Activated CD4-positive, alpha-beta T cell treated with anti-CD3 and anti-CD28 coated beads, Interleukin-2, amount 50 U/mL, for 48 hours (primary cell): ENCODE measurements around the gene FCN2.

ENCODE experiments used
- DNase-seq, 2 experiments: peaks; one replicate each; pipeline ENCODE4 v3.0.0-alpha.2; 2020

FCN2 gene

GRCh38 chr9:134889386-134890154 is 9.0 kb downstream of the FCN2 start:
- DNase-seq = no peak

GRCh38 chr9:134890155-134890495 is 9.5 kb downstream of the FCN2 start:
- DNase-seq = no peak

- DNase-seq = no peak
Measured at GRCh38 chr9:134891053-134891452, 10.4 kb downstream of the FCN2 start.

GRCh38 chr9:134891713-134892112 is 11.1 kb downstream of the FCN2 start:
- no peak for DNase-seq

GRCh38 chr9:134892221-134892620 is 11.6 kb downstream of the FCN2 start:
- no peak for DNase-seq

- no peak for DNase-seq
Measured at GRCh38 chr9:134892820-134893420, 12.3 kb downstream of the FCN2 start.

DNA sequence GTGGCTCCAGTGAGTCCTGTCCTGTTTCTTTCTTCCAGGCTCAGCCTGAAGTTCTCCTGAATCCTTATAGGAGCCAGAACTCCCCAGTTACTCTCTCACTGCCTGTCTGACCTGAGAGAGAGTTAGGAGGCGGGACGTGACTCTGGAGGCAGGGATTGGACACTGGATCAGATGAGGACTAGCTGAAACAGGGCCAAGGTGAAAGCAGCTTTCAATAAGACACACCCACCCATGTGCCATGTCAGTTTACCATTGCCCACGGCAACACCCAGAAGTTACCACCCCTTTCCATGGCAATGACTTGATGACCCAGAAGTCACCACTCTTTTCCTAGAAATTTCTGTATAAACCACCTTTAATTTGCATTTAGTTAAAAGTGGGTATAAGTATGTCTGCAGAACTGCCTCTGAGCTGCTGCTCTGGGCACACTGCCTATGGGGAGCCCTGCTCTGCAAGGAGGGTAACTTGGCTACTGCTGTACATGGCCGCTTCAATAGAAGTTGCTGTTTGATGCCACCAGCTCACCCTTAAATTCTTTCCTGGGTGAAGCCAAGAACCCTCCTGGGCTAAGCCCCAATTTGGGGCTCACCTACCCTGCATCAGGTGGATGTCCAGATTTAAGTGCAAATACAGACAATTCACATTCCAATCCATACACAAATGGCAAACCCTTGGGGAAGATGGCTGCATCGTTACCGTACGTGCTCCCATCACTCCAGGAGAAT is 13.7 kb downstream of the FCN2 start:
- no peak for DNase-seq

DNA sequence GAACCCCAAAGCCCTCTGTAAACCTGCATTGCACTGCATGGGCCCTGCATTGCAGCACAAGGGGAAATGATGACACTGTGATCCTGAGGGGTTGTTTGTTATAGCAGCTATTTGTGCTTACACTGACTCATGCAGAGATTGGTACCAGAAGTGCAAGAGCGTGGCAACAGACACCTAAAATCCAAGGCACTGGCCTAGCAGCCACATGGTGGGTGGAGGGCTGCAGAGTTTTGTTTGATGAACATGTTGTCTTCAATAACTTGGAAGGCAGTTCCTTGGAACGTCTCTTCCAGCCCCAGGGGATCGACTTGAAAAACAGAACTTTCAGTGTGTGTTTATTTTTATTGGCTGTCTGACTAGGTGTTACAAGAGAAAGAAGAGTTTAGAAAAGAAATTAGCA is 14.5 kb downstream of the FCN2 start:
- no peak for DNase-seq

DNA sequence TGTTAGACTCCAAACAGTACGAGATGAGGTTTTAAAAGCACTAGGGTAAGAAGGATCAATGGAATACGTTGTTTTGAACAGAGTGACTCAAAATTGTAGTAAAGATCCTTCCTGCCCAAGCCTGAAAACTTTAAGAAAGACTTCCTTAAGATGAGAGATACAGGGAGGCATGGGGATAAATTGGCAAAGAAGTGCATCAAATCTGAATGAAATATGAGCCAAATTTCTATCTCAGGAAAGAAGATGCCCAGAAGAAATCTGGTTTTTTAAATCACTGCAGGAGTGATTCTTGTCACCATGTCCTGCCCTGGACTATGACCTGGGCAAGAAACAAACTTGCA is 14.9 kb downstream of the FCN2 start:
- no peak for DNase-seq

- DNase-seq = no peak
Measured at GRCh38 chr9:134895908-134896833, 15.6 kb downstream of the FCN2 start.

DNA sequence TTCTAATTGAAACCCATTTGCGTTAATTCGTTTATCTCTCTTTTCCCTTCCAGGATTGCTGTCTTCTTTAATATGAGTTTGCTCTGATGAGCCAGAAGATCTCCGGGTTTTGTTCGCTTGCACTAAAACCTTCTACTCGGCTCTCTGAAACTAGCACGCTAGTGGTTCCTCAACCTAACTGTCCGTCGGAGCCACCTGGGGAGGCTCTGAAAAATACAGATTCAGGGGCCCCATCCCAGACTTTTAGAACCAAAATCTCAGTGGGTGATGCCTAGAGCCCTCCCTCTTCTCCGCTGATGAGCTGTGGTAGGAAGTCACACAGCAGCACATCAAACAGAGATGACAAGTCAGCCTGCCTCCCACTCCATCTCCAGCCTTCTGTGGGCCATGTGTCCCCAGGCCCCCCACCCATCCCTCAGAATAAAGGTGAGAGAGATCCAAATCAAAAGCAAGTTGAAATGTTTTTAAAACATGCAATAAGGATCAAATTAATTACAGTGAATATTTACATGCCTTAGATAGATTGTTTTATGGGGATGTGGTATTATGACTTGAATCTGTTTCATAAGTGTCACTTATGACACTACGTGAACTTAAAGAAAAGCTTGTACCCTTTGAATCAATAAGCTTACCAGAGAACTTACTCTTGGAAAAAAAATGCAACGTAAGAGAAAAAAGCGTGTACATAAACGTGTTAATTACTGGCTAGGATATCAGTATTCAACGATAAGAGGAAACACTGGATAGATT is 16.4 kb downstream of the FCN2 start:
- no peak for DNase-seq

- DNase-seq = no peak
Measured at GRCh38 chr9:134897584-134898170, 17.1 kb downstream of the FCN2 start.

DNA sequence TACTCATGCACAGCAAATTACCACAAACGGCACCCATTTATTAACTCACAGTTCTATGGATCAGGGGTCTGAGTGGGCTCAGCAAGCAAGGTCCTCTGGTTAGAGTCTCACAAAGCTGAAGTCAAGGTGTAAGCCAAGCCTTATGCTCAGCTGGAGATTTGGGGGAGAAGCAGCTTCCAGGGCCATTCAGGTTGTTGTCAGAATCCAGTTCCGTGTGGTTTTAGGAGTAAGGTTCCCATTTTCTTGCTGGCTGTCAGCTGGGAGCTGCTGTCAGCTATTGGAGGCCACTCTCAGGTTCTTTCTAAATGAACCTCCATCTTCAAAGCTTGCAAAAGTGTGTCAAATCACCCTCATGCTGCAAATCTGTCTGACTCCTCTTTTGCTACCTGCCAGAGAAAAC is 17.7 kb downstream of the FCN2 start:
- no peak for DNase-seq

GRCh38 chr9:134899168-134899567 is 18.6 kb downstream of the FCN2 start:
- no peak for DNase-seq

DNA sequence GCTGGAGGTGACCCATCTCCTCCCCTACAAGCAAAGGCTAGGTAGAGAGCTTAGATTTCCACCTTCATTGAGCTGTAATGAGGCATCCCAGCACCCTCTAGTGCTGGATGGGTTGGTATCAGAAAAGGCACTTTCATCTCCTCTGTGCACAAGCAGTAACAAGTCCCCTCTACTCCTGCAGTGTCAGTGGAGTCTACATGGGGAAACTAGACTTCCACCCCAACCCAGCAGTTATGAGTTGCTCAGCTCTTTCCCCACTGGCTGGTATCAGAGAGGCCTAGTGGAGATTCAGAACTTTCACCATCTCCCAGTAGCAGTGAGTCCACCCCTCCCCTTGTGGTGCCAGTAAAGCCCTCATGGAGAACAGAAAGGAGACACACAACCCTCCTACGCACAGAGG is 19.2 kb downstream of the FCN2 start:
- DNase-seq = no peak

- DNase-seq = no peak
Measured at GRCh38 chr9:134902936-134903335, 22.3 kb downstream of the FCN2 start.

DNA sequence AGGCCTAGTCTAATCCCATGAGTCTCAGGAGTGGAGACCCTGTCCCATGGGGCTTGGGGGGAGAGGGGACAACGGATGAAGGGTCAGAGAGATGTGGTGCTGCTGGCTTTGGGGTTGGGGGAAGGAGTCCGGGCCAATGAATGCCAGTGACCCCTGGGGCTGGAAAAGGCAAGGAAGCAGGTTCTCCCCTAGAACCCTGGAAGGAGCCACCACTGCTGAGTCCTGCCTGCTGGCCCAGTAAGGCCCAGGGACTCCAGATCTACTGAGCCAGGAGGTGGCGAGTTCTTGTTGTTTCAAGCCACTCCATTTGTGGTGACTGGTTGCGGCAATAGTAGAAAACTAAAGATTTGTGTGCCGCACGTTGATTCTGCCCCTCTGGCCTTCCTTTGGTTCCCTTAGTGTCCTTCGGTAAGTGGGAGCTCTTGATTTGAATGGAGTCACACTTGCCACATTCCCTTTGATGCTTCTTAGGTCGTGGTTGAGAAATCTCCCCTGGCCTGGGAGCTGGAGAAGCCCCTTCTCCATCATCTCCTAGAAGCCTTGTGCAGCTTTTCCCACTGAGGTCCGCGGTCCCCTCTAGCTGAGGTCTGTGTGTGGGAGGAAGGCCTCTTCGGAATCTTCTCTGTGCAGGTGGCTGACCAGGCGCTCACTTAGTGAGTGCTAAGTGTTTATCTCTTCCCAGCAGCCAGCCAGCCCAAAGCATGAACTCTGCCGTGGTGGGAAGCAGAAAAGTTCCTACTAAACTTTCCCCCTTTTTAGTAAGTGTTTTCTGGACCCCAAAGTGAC is 28.1 kb downstream of the FCN2 start:
- no peak for DNase-seq

- no peak for DNase-seq
Measured at GRCh38 chr9:134909511-134910481, 29.2 kb downstream of the FCN2 start.

GRCh38 chr9:134912126-134912840 is 31.7 kb downstream of the FCN2 start:
- DNase-seq = no peak
